ENCODE data around the gene FEM1C.

Gene FEM1C

GRCh38 chr5:115544436-115545350, at the start of gene FEM1C:
FEM1C (minus strand) TSS chr5:115544775; CDS start chr5:115543493, 1,282 bp downstream.
- DNase-seq (ENCODE audit: low read depth) = peak; percentile 99

GRCh38 chr5:115589043-115589442, 44.5 kb upstream of the FEM1C start:
- DNase-seq (ENCODE audit: low read depth) = no peak

- DNase-seq (ENCODE audit: low read depth) = no peak
These were observed 44.1 kb upstream of the FEM1C start for GRCh38 chr5:115588640-115589039.

GRCh38 chr5:115586525-115587146, 42.1 kb upstream of the FEM1C start:
- DNase-seq (ENCODE audit: low read depth) = no peak

- DNase-seq (ENCODE audit: low read depth) = no peak
These were observed 40.7 kb upstream of the FEM1C start for GRCh38 chr5:115585265-115585664.

GRCh38 chr5:115584501-115584900, 39.9 kb upstream of the FEM1C start:
- no peak for DNase-seq (ENCODE audit: low read depth)

GRCh38 chr5:115583474-115583873, 38.9 kb upstream of the FEM1C start:
- DNase-seq (ENCODE audit: low read depth) = no peak

GRCh38 chr5:115580941-115581340, 36.4 kb upstream of the FEM1C start:
- DNase-seq (ENCODE audit: low read depth) = no peak

- no peak for DNase-seq (ENCODE audit: low read depth)
These were observed 35.2 kb upstream of the FEM1C start for GRCh38 chr5:115579747-115580173.

- no peak for DNase-seq (ENCODE audit: low read depth)
These were observed 34.6 kb upstream of the FEM1C start for GRCh38 chr5:115579216-115579615.

- no peak for DNase-seq (ENCODE audit: low read depth)
These were observed 34.1 kb upstream of the FEM1C start for GRCh38 chr5:115578657-115579056.

- DNase-seq (ENCODE audit: low read depth) = no peak
These were observed 33.2 kb upstream of the FEM1C start for GRCh38 chr5:115577741-115578140.

- no peak for DNase-seq (ENCODE audit: low read depth)
These were observed 32.8 kb upstream of the FEM1C start for GRCh38 chr5:115577329-115577728.

- no peak for DNase-seq (ENCODE audit: low read depth)
These were observed 30.8 kb upstream of the FEM1C start for GRCh38 chr5:115575167-115576070.

GRCh38 chr5:115573133-115573532, 28.6 kb upstream of the FEM1C start:
- DNase-seq (ENCODE audit: low read depth) = no peak

GRCh38 chr5:115571441-115571878, 26.9 kb upstream of the FEM1C start:
- no peak for DNase-seq (ENCODE audit: low read depth)

GRCh38 chr5:115568668-115569067, 24.1 kb upstream of the FEM1C start:
- no peak for DNase-seq (ENCODE audit: low read depth)

GRCh38 chr5:115565233-115565632, 20.7 kb upstream of the FEM1C start:
- no peak for DNase-seq (ENCODE audit: low read depth)

GRCh38 chr5:115561176-115561575, 16.6 kb upstream of the FEM1C start:
- no peak for DNase-seq (ENCODE audit: low read depth)

- DNase-seq (ENCODE audit: low read depth) = no peak
These were observed 14.9 kb upstream of the FEM1C start for GRCh38 chr5:115559524-115559923.

GRCh38 chr5:115558388-115558956, 13.9 kb upstream of the FEM1C start:
- no peak for DNase-seq (ENCODE audit: low read depth)
